Measurements from ENCODE around the gene SFMBT1. TPM values are rescaled to one million over a fixed set of nuclear protein-coding genes. Genes with fewer than 3 reads are reported as not detected.

The SFMBT1 gene
- total and polyA plus RNA-seq, 2 donors (not counting 1 experiment from before 2014, with no cell fraction given) = 3.7 to 5.6 TPM

DNA sequence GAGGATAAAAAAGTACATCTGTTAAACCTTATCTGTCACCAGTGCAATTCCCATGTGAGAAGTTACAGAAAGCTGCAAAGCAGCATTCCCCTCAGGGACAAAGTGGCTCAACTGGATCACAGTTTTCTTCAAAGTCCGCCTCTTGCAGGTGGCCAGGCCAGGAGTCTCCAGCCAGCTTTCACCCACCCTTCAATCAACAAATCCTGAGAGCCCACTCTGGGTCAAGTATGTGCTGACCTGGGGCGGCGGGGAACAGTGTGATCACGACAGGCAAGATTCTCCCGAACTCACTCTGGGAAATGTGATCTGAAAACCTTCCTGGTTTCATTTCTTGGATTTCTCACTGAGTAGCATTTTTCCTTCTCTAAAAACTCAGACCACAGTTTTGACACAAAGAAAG lies 45.1 kb upstream of the SFMBT1 start:
- Histone ChIP-seq H3K27me3 (ENCODE audit: control insufficient read depth, insufficient read depth, low read length) (no peaks in the 10 kb centered on the region), H4K20me1 (ENCODE audit: control insufficient read depth, extremely low read depth, insufficient read depth, low read length) (no peaks in the 10 kb centered on the region), H3K79me2 (ENCODE audit: control insufficient read depth, insufficient read depth, low read length) (no peaks in the 10 kb centered on the region), H3K9ac (ENCODE audit: insufficient read depth, low read length) (no peak overlapping the region), H2AFZ (ENCODE audit: low read length) (no peak overlapping the region), H3K4me2 (ENCODE audit: extremely low read depth, insufficient read depth, low read length) (no peak overlapping the region), H3K4me3 (replicated peaks in 1 of 4; ENCODE audit: control extremely low read depth in 1 of 4, insufficient read depth in 1 of 4, low read depth in 3 of 4, low read length in 4 of 4) (no peak overlapping the region), H3K27ac (ENCODE audit: insufficient read depth, low read length) (no peak overlapping the region), H3K9me3 (ENCODE audit: control insufficient read depth, insufficient read depth, low read depth, low read length) (no peaks in the 10 kb centered on the region), H3K4me1 (ENCODE audit: control insufficient read depth, extremely low read depth, insufficient read depth, low read length) (no peaks in the 10 kb centered on the region), H3K36me3 (ENCODE audit: control insufficient read depth, insufficient read depth, low read length) (peaks cover 9% of the 10 kb centered on the region)
- DNase-seq (ENCODE audit: low read depth in 2 of 2) = no peak
- no peak for TF ChIP-seq EZH2 (IDR thresholded peaks at IDR 0.05; ENCODE audit: low read length, missing control alignments)
- TF ChIP-seq, protein P1, sequence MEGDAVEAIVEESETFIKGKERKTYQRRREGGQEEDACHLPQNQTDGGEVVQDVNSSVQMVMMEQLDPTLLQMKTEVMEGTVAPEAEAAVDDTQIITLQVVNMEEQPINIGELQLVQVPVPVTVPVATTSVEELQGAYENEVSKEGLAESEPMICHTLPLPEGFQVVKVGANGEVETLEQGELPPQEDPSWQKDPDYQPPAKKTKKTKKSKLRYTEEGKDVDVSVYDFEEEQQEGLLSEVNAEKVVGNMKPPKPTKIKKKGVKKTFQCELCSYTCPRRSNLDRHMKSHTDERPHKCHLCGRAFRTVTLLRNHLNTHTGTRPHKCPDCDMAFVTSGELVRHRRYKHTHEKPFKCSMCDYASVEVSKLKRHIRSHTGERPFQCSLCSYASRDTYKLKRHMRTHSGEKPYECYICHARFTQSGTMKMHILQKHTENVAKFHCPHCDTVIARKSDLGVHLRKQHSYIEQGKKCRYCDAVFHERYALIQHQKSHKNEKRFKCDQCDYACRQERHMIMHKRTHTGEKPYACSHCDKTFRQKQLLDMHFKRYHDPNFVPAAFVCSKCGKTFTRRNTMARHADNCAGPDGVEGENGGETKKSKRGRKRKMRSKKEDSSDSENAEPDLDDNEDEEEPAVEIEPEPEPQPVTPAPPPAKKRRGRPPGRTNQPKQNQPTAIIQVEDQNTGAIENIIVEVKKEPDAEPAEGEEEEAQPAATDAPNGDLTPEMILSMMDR (conservative IDR thresholded peaks at IDR 0.05 in 1 of 2, IDR thresholded peaks at IDR 0.05 in 1 of 2; ENCODE audit: low read depth in 1 of 2, low read length in 2 of 2) = no peak

DNA sequence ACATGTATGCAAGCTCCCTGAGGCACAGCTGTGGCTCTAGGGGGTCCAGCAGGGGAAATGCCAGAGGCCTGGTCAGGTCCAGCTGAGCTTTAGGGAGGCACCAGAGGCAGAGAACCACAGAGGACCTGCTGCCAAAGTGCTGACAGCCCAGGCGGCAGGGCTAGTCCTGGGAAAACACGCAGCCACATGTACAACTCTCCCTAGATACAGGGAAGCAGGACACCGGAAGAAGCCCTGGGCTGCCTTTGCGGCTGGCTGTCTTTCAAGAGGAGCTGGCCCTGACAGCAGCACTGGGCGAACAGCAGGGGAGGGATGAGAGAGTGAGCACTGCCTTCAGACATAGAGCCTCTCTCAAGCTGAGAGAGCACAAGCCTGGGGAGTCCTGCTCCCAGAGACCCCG lies 43.6 kb upstream of the SFMBT1 start:
- Histone ChIP-seq H3K9me3 (ENCODE audit: control insufficient read depth, insufficient read depth, low read depth, low read length) (no peaks in the 10 kb centered on the region), H3K27ac (ENCODE audit: insufficient read depth, low read length) (no peak overlapping the region), H3K9ac (ENCODE audit: insufficient read depth, low read length) (no peak overlapping the region), H2AFZ (ENCODE audit: low read length) (no peak overlapping the region), H4K20me1 (ENCODE audit: control insufficient read depth, extremely low read depth, insufficient read depth, low read length) (no peaks in the 10 kb centered on the region), H3K36me3 (ENCODE audit: control insufficient read depth, insufficient read depth, low read length) (peaks cover 9% of the 10 kb centered on the region), H3K4me1 (ENCODE audit: control insufficient read depth, extremely low read depth, insufficient read depth, low read length) (peaks cover under 1% of the 10 kb centered on the region), H3K79me2 (ENCODE audit: control insufficient read depth, insufficient read depth, low read length) (no peaks in the 10 kb centered on the region), H3K4me2 (ENCODE audit: extremely low read depth, insufficient read depth, low read length) (no peak overlapping the region), H3K27me3 (ENCODE audit: control insufficient read depth, insufficient read depth, low read length) (no peaks in the 10 kb centered on the region), H3K4me3 (replicated peaks in 1 of 4; ENCODE audit: control extremely low read depth in 1 of 4, insufficient read depth in 1 of 4, low read depth in 3 of 4, low read length in 4 of 4) (no peak overlapping the region)
- no peak for TF ChIP-seq EZH2 (IDR thresholded peaks at IDR 0.05; ENCODE audit: low read length, missing control alignments)
- TF ChIP-seq, protein P1 (conservative IDR thresholded peaks at IDR 0.05 in 1 of 2, IDR thresholded peaks at IDR 0.05 in 1 of 2; ENCODE audit: low read depth in 1 of 2, low read length in 2 of 2) = no peak
- DNase-seq (ENCODE audit: low read depth in 2 of 2) = no peak

DNA sequence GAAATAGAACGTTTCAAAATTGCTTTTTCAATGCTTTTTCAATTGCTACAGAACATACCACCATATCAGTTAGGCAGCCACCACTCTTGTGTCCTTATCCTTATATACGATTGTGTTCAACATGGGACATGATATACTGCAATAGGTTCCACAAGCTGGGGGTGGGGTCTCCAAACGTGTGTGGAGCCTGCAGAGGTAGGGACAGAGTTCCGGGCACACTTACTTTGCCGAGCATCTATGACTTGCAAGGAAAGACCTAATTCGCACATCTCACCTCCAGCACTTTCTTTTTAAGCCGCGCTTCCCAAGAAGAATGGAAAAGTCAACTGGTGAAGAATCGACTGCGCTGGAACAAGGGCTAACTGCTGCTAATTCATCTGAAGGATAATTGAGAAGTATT lies 39.6 kb upstream of the SFMBT1 start:
- DNase-seq (ENCODE audit: low read depth in 2 of 2) = no peak
- no peak for TF ChIP-seq EZH2 (IDR thresholded peaks at IDR 0.05; ENCODE audit: low read length, missing control alignments)
- Histone ChIP-seq H3K27me3 (ENCODE audit: control insufficient read depth, insufficient read depth, low read length) (no peaks in the 10 kb centered on the region), H3K4me3 (replicated peaks in 1 of 4; ENCODE audit: control extremely low read depth in 1 of 4, insufficient read depth in 1 of 4, low read depth in 3 of 4, low read length in 4 of 4) (no peak overlapping the region), H3K4me2 (ENCODE audit: extremely low read depth, insufficient read depth, low read length) (no peak overlapping the region), H3K4me1 (ENCODE audit: control insufficient read depth, extremely low read depth, insufficient read depth, low read length) (peaks cover 5% of the 10 kb centered on the region), H3K9me3 (ENCODE audit: control insufficient read depth, insufficient read depth, low read depth, low read length) (no peaks in the 10 kb centered on the region), H3K36me3 (ENCODE audit: control insufficient read depth, insufficient read depth, low read length) (no peaks in the 10 kb centered on the region), H4K20me1 (ENCODE audit: control insufficient read depth, extremely low read depth, insufficient read depth, low read length) (no peaks in the 10 kb centered on the region), H3K9ac (ENCODE audit: insufficient read depth, low read length) (no peak overlapping the region), H3K27ac (ENCODE audit: insufficient read depth, low read length) (no peak overlapping the region), H2AFZ (ENCODE audit: low read length) (no peak overlapping the region), H3K79me2 (ENCODE audit: control insufficient read depth, insufficient read depth, low read length) (no peaks in the 10 kb centered on the region)
